Measurements from ENCODE around the gene NHEJ1.

NHEJ1 gene

GRCh38 chr2:219029829-219030165 lies 130.8 kb downstream of the NHEJ1 start:
- peak; percentile 58 to 63 (median 60) for DNase-seq (ENCODE audit: low read depth in 3 of 3)

GRCh38 chr2:219028996-219029828 lies 131.4 kb downstream of the NHEJ1 start:
- DNase-seq (ENCODE audit: low read depth in 3 of 3), result no peak

- no peak for DNase-seq (ENCODE audit: low read depth in 3 of 3)
Measured at GRCh38 chr2:219028141-219028540, 132.5 kb downstream of the NHEJ1 start.

- DNase-seq (ENCODE audit: low read depth in 3 of 3), result no peak
Measured at GRCh38 chr2:219027511-219028055, 133.0 kb downstream of the NHEJ1 start.

- no peak for DNase-seq (ENCODE audit: low read depth in 3 of 3)
Measured at GRCh38 chr2:219026946-219027345, 133.7 kb downstream of the NHEJ1 start.

- DNase-seq (ENCODE audit: low read depth in 3 of 3), result no peak
Measured at GRCh38 chr2:219025637-219026585, 134.7 kb downstream of the NHEJ1 start.
